A204.1 (cell line): Measurements from ENCODE around the gene ACAP3.

Experiments
- FAIRE-seq: peaks from 2 replicates; lab custom pipeline; 2012; peaks lifted over from hg19 to GRCh38; lab: Jason Lieb, UNC

ACAP3 gene

DNA sequence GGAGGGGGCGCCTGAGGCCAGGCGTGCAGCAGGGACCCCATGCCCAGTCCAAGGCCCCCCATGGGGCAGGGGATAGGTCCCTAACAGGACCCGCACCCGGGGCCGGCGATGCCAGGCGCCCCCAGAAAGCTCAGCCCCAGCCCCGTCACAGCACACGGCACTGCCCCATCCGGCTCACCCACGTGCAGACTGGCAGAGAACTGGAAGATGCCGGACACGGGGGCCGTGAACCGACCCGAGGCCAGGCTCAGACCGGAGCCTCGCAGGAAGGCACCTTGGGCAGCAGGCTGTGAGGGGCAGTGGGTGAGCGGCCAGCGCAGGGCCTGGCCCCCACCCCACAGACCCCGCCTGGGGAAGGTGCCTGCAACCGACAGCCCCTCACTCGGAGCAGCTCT, 64.5 kb downstream of the ACAP3 start:
- FAIRE-seq: no peak

DNA sequence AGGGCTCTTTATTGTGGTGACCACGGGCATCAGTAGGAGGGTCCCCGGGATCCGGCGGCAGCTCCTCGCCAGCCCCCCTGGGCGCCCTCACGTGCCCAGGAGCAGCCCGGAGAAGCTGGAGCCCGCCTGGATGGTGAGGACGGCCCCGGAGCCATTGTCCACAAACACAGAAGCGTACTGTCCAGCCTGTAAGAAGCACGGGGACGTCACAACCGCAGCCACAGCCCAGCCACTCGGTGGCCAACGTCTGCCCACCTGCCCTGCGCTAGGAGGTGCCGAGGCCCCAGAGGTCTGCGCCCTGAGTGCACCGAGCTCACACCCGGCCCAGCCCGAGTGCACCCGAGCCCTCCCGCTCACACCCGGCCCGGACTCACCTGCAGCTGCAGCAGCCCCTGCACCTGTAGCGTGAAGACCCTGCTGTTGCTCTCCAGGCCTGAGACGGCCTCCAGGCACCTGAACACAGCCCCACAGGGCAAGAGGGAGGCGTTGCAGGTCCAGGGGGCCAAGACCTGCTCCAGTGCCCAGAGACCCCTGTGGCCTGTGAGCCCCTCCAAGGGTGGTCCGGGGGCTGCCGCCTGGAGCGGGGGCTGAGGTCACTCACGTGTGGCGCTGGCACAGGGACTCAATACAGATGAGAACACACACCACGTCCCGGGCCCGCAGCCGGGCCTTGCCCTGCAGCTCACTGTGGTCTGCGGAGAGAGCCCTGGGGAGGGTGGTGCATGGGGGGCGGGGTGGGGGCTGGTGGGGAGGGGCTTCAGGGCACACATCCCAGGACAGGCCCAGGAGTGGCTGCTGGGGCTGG, 65.1 kb downstream of the ACAP3 start:
- no peak for FAIRE-seq
